ENCODE measurements around the gene ATP5F1A.

The ATP5F1A gene

GRCh38 chr18:46061796-46062195 lies 36.3 kb downstream of the ATP5F1A start:
- H3K27ac ChIP-seq (ENCODE audit: low read length), result peak overlapping the region; percentile 76; the same call in 1 of the 2 replicates
- no peaks in the 10 kb centered on the region for H3K36me3 ChIP-seq (replicated peaks; ENCODE audit: insufficient read depth, low read length)
- no peak overlapping the region for H3K9ac ChIP-seq (ENCODE audit: low read length)
- peaks cover 30% of the 10 kb centered on the region for H3K4me1 ChIP-seq (ENCODE audit: low read length)
- DNase-seq, result peak; percentile 76
- H3K27me3 ChIP-seq (replicated peaks; ENCODE audit: insufficient read depth, low read length), result no peaks in the 10 kb centered on the region
- no peak overlapping the region for H3K4me3 ChIP-seq (ENCODE audit: low read length)
- no peaks in the 10 kb centered on the region for H3K9me3 ChIP-seq (replicated peaks; ENCODE audit: insufficient read depth, low read length)
- H3K4me2 ChIP-seq (ENCODE audit: low read depth, low read length), result peak overlapping the region; percentile 31
- TF ChIP-seq EZH2 (optimal IDR thresholded peaks at IDR 0.05; ENCODE audit: low read depth, low read length) (no peak), EZH2phosphoT487 (IDR thresholded peaks at IDR 0.05; ENCODE audit: low read length) (no peak)
- no peaks in the 10 kb centered on the region for H3K9me2 ChIP-seq (replicated peaks; ENCODE audit: insufficient read depth, low read length)
- peak overlapping the region; percentile 54 for H2AFZ ChIP-seq (ENCODE audit: low read length)
- no peaks in the 10 kb centered on the region; the same call in 1 of the 2 replicates for H3K79me2 ChIP-seq (ENCODE audit: low read length)
- peaks cover 17% of the 10 kb centered on the region for H3F3A ChIP-seq (ENCODE audit: insufficient read depth, low read length)
- H4K20me1 ChIP-seq (ENCODE audit: insufficient read depth, low read length), result no peaks in the 10 kb centered on the region

DNA sequence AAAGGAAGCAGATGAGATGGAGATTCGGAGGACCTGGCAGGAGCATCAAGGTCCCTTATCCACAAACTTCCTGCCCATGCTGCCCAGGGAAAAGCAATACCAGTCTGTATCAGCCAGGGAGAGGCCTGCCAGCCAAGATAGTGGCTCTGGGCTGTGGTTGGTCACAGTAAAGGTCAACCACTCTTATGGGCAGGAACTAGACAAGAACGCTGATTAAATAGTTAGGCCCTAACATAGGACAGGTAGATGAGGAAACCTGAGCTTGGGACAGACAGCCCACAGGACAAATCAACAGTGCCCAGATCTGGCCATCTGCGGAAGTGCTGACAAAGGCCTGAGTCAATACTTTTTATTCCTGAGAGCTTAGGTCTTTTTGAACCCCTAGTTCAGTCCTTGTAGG lies 36.7 kb downstream of the ATP5F1A start:
- Histone ChIP-seq H3F3A (ENCODE audit: insufficient read depth, low read length) (peaks cover 19% of the 10 kb centered on the region), H4K20me1 (ENCODE audit: insufficient read depth, low read length) (no peaks in the 10 kb centered on the region), H3K4me3 (ENCODE audit: low read length) (no peak overlapping the region), H3K9me2 (replicated peaks; ENCODE audit: insufficient read depth, low read length) (no peaks in the 10 kb centered on the region), H3K27me3 (replicated peaks; ENCODE audit: insufficient read depth, low read length) (no peaks in the 10 kb centered on the region), H3K79me2 (ENCODE audit: low read length) (no peaks in the 10 kb centered on the region; the same call in 1 of the 2 replicates), H3K9me3 (replicated peaks; ENCODE audit: insufficient read depth, low read length) (no peaks in the 10 kb centered on the region), H3K4me2 (ENCODE audit: low read depth, low read length) (peak overlapping the region; percentile 31; the same call in 1 of the 2 replicates), H3K27ac (ENCODE audit: low read length) (peak overlapping the region; percentile 76; the same call in 1 of the 2 replicates), H3K4me1 (ENCODE audit: low read length) (peaks cover 31% of the 10 kb centered on the region), H3K36me3 (replicated peaks; ENCODE audit: insufficient read depth, low read length) (no peaks in the 10 kb centered on the region), H3K9ac (ENCODE audit: low read length) (no peak overlapping the region), H2AFZ (ENCODE audit: low read length) (peak overlapping the region; percentile 1; the same call in 1 of the 2 replicates)
- peak; percentile 61 for DNase-seq
- no peak for TF ChIP-seq CTCF (IDR thresholded peaks at IDR 0.05; ENCODE audit: low read length)
- TF ChIP-seq EZH2phosphoT487 (IDR thresholded peaks at IDR 0.05; ENCODE audit: low read length), result no peak
- no peak for TF ChIP-seq EZH2 (optimal IDR thresholded peaks at IDR 0.05; ENCODE audit: low read depth, low read length)

DNA sequence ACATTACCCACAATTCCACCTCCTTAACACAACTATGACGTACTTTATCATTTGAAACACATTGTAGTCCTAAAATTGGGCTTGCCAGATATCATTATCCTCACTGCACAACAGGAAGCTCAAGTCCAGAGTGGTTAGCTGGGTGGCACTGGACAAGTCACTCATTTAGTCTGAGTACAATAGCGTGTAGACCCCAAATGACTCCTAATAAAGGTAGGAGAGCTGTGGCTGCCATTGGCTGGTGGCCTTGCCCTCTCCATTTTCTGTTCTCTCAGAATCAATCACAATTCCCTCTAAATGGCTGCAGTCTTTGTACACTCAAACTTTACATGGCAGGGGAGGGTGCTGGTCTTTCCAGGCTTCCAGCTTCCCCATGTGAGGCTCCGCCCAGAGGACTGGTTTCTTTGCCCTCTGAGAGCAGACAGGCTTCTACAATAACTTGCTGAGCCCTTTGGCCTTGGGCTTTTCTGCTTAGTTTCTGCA lies 37.7 kb downstream of the ATP5F1A start:
- H3K36me3 ChIP-seq (replicated peaks; ENCODE audit: insufficient read depth, low read length), result no peaks in the 10 kb centered on the region
- no peaks in the 10 kb centered on the region for H3K9me3 ChIP-seq (replicated peaks; ENCODE audit: insufficient read depth, low read length)
- H3F3A ChIP-seq (ENCODE audit: insufficient read depth, low read length), result peaks cover 28% of the 10 kb centered on the region
- H3K9ac ChIP-seq (ENCODE audit: low read length), result no peak overlapping the region
- no peak overlapping the region for H3K4me3 ChIP-seq (ENCODE audit: low read length)
- H3K9me2 ChIP-seq (replicated peaks; ENCODE audit: insufficient read depth, low read length), result no peaks in the 10 kb centered on the region
- no peak overlapping the region for H2AFZ ChIP-seq (ENCODE audit: low read length)
- no peaks in the 10 kb centered on the region; the same call in 1 of the 2 replicates for H3K79me2 ChIP-seq (ENCODE audit: low read length)
- H3K4me1 ChIP-seq (ENCODE audit: low read length), result peaks cover 37% of the 10 kb centered on the region
- no peaks in the 10 kb centered on the region for H4K20me1 ChIP-seq (ENCODE audit: insufficient read depth, low read length)
- no peaks in the 10 kb centered on the region for H3K27me3 ChIP-seq (replicated peaks; ENCODE audit: insufficient read depth, low read length)
- H3K27ac ChIP-seq (ENCODE audit: low read length), result no peak overlapping the region
- no peak for DNase-seq
- H3K4me2 ChIP-seq (ENCODE audit: low read depth, low read length), result no peak overlapping the region
- no peak for TF ChIP-seq CTCF (IDR thresholded peaks at IDR 0.05; ENCODE audit: low read length)
- no peak for TF ChIP-seq EZH2 (optimal IDR thresholded peaks at IDR 0.05; ENCODE audit: low read depth, low read length)
- TF ChIP-seq EZH2phosphoT487 (IDR thresholded peaks at IDR 0.05; ENCODE audit: low read length), result no peak

GRCh38 chr18:46055838-46056230 lies 42.3 kb downstream of the ATP5F1A start:
- peak overlapping the region; percentile 49 for H3K4me2 ChIP-seq (ENCODE audit: low read depth, low read length)
- no peaks in the 10 kb centered on the region for H3K27me3 ChIP-seq (replicated peaks; ENCODE audit: insufficient read depth, low read length)
- H3K9me2 ChIP-seq (replicated peaks; ENCODE audit: insufficient read depth, low read length), result no peaks in the 10 kb centered on the region
- no peak overlapping the region for H3K4me3 ChIP-seq (ENCODE audit: low read length)
- no peaks in the 10 kb centered on the region for H3K9me3 ChIP-seq (replicated peaks; ENCODE audit: insufficient read depth, low read length)
- H3K79me2 ChIP-seq (ENCODE audit: low read length), result no peaks in the 10 kb centered on the region; the same call in 1 of the 2 replicates
- no peaks in the 10 kb centered on the region for H3K36me3 ChIP-seq (replicated peaks; ENCODE audit: insufficient read depth, low read length)
- H3K4me1 ChIP-seq (ENCODE audit: low read length), result peaks cover 19% of the 10 kb centered on the region
- H3F3A ChIP-seq (ENCODE audit: insufficient read depth, low read length), result peaks cover 16% of the 10 kb centered on the region
- 0 out of 2 replicates have a peak overlapping the region, but pooled peaks have one; percentile 9 for H2AFZ ChIP-seq (ENCODE audit: low read length)
- peak overlapping the region; percentile 9; the same call in 1 of the 2 replicates for H3K9ac ChIP-seq (ENCODE audit: low read length)
- peak overlapping the region; percentile 63 for H3K27ac ChIP-seq (ENCODE audit: low read length)
- DNase-seq, result peak; percentile 32
- H4K20me1 ChIP-seq (ENCODE audit: insufficient read depth, low read length), result no peaks in the 10 kb centered on the region
- TF ChIP-seq EZH2phosphoT487 (IDR thresholded peaks at IDR 0.05; ENCODE audit: low read length) (no peak), EZH2 (optimal IDR thresholded peaks at IDR 0.05; ENCODE audit: low read depth, low read length) (no peak), CTCF (IDR thresholded peaks at IDR 0.05; ENCODE audit: low read length) (no peak)
